Keratinocyte (primary cell): ENCODE data around the gene RFESD.

Source experiments
- EZH2 ChIP-seq: IDR thresholded peaks from one replicate; pipeline ENCODE4 v1.6.1; 2012; ENCODE audit warnings: inconsistent platforms, mild to moderate bottlenecking, low read length, moderate library complexity
- TF ChIP-seq, protein P1 (sequence below), 3 experiments: IDR thresholded peaks in 1 of 3; conservative IDR thresholded peaks in 1 of 3; optimal IDR thresholded peaks in 1 of 3; 2 replicates in 2 of 3; 3 replicates in 1 of 3; pipeline versions ENCODE3 to v1.5.1; 2011; ENCODE audit warnings: low read length in 3 of 3, mild to moderate bottlenecking in 3 of 3, moderate library complexity in 2 of 3, control low read depth in 1 of 3, inconsistent platforms in 1 of 3; ENCODE audit not compliant: insufficient read depth in 2 of 3; ENCODE audit errors: extremely low read depth in 1 of 3

DNA sequence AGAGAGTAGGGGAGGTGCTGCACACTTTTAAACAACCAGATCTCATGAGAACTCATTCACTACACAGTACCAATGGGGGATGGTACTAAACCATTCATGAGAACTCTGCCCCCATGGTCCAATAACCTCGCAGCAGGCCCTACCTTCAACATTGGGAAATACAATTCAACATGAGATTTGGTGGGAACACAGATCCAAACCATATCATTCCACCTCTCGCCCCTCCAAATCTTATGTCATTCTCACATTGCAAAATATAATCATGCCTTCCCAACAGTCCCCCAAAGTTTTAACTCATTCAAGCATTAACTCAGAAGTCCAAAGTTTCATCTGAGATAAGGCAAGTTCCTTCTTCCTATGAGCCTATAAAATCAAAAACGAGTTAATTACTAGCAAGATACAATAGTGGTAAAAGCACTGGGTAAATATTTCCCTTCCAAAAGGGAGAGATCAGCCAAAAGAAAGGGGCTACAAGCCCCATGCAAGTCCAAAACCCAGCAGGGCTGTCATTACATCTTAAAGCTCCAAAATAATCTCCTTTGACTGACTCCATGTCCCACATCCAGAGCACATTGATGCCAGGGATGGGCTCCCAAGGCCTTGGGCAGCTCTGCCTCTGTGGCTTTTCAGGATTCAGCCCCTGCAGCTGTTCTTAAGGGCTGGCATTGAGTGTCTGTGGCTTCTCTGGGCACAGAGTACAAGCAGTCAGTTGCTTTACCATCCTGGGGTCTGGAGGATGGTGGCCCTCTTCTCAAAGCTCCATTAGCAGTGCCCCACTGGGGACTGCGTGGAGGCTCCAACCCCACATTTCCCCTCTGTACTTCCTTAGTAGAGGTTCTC is 18.4 kb upstream of the RFESD start:
- TF ChIP-seq EZH2 = no peak
- TF ChIP-seq, protein P1, sequence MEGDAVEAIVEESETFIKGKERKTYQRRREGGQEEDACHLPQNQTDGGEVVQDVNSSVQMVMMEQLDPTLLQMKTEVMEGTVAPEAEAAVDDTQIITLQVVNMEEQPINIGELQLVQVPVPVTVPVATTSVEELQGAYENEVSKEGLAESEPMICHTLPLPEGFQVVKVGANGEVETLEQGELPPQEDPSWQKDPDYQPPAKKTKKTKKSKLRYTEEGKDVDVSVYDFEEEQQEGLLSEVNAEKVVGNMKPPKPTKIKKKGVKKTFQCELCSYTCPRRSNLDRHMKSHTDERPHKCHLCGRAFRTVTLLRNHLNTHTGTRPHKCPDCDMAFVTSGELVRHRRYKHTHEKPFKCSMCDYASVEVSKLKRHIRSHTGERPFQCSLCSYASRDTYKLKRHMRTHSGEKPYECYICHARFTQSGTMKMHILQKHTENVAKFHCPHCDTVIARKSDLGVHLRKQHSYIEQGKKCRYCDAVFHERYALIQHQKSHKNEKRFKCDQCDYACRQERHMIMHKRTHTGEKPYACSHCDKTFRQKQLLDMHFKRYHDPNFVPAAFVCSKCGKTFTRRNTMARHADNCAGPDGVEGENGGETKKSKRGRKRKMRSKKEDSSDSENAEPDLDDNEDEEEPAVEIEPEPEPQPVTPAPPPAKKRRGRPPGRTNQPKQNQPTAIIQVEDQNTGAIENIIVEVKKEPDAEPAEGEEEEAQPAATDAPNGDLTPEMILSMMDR (optimal IDR thresholded peaks at IDR 0.05 in 1 of 3, IDR thresholded peaks at IDR 0.05 in 1 of 3, conservative IDR thresholded peaks at IDR 0.05 in 1 of 3; ENCODE audit: extremely low read depth in 1 of 3, insufficient read depth in 2 of 3, low read length in 3 of 3) = no peak
